ENCODE results near the gene MYO5A. TPM values are rescaled to one million over a fixed set of nuclear protein-coding genes. Genes with fewer than 3 reads are reported as not detected.

Gene MYO5A
- polyA plus RNA-seq, 1 donor (not counting 4 experiments of a cell fraction or from before 2014, with no cell fraction given): 53.8 TPM

- Histone ChIP-seq H3K9me1 (ENCODE audit: control insufficient read depth, extremely low read depth, insufficient read depth, low read length) (peaks cover 4% of the 10 kb centered on the region), H3K9me3 (ENCODE audit: control insufficient read depth, low read depth, low read length) (no peaks in the 10 kb centered on the region), H4K20me1 (ENCODE audit: control insufficient read depth, extremely low read depth, insufficient read depth, low read length) (no peaks in the 10 kb centered on the region), H3K4me3 (ENCODE audit: control insufficient read depth in 2 of 3, extremely low read depth in 1 of 3, insufficient read depth in 2 of 3, low read depth in 1 of 3, low read length in 3 of 3) (no peak overlapping the region), H3K27me3 (ENCODE audit: control insufficient read depth, extremely low read depth, insufficient read depth, low read length) (no peaks in the 10 kb centered on the region), H3K27ac (ENCODE audit: control insufficient read depth, insufficient read depth, low read length) (no peak overlapping the region), H3K79me2 (ENCODE audit: control insufficient read depth, insufficient read depth, low read length) (no peaks in the 10 kb centered on the region), H3K4me2 (ENCODE audit: control insufficient read depth, extremely low read depth, insufficient read depth, low read depth, low read length) (no peak overlapping the region), H3K4me1 (ENCODE audit: control insufficient read depth, extremely low read depth, insufficient read depth, low read length) (no peaks in the 10 kb centered on the region), H2AFZ (ENCODE audit: control insufficient read depth, low read length) (no peak overlapping the region), H3K36me3 (ENCODE audit: control insufficient read depth in 2 of 2, extremely low read depth in 1 of 2, insufficient read depth in 2 of 2, low read length in 2 of 2) (peaks cover 20 to 22% of the 10 kb centered on the region in 2 experiments), H3K9ac (ENCODE audit: control insufficient read depth, extremely low read depth, insufficient read depth, low read length) (no peak overlapping the region)
- FAIRE-seq (no peak), DNase-seq (ENCODE audit: low read depth, low spot score) (no peak)
- dilution Hi-C loops (cut with MboI; ENCODE audit: extremely low pct_ligation_motif_present, low sequenced_read_pairs): no loop called here
- TF ChIP-seq, protein P1, sequence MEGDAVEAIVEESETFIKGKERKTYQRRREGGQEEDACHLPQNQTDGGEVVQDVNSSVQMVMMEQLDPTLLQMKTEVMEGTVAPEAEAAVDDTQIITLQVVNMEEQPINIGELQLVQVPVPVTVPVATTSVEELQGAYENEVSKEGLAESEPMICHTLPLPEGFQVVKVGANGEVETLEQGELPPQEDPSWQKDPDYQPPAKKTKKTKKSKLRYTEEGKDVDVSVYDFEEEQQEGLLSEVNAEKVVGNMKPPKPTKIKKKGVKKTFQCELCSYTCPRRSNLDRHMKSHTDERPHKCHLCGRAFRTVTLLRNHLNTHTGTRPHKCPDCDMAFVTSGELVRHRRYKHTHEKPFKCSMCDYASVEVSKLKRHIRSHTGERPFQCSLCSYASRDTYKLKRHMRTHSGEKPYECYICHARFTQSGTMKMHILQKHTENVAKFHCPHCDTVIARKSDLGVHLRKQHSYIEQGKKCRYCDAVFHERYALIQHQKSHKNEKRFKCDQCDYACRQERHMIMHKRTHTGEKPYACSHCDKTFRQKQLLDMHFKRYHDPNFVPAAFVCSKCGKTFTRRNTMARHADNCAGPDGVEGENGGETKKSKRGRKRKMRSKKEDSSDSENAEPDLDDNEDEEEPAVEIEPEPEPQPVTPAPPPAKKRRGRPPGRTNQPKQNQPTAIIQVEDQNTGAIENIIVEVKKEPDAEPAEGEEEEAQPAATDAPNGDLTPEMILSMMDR (optimal IDR thresholded peaks at IDR 0.05 in 1 of 3, IDR thresholded peaks at IDR 0.05 in 1 of 3, conservative IDR thresholded peaks at IDR 0.05 in 1 of 3; ENCODE audit: extremely low read depth in 1 of 3, insufficient read depth in 2 of 3, low read length in 3 of 3): no peak
- no peak for TF ChIP-seq EZH2 (IDR thresholded peaks at IDR 0.05; ENCODE audit: low read length)
Measured at GRCh38 chr15:52368402-52368801, 160.3 kb downstream of the MYO5A start.

DNA sequence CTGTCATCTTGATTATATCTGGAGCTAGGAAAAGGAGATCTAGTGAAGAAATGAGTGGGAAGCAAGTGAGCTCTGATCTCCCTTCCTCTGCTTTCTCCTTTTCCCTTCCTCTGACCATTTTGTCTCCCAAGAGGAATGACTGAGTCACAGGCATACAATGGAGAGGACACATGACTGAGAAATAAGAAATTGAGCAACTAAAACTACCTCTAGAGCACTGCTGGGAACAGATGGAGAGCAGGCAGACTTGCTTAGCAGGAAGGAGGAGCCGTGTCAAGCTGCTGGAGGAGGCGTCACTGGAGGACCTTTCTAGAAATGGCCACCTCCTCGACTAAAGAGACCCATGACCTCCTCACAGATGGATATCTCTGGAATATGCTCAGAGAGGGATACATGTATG lies 166.2 kb downstream of the MYO5A start:
- Histone ChIP-seq H3K79me2 (ENCODE audit: control insufficient read depth, insufficient read depth, low read length) (no peaks in the 10 kb centered on the region), H3K36me3 (ENCODE audit: control insufficient read depth in 2 of 2, extremely low read depth in 1 of 2, insufficient read depth in 2 of 2, low read length in 2 of 2) (peaks cover 8 to 13% of the 10 kb centered on the region in 2 experiments), H3K27ac (ENCODE audit: control insufficient read depth, insufficient read depth, low read length) (no peak overlapping the region), H3K4me3 (ENCODE audit: control insufficient read depth in 2 of 3, extremely low read depth in 1 of 3, insufficient read depth in 2 of 3, low read depth in 1 of 3, low read length in 3 of 3) (no peak overlapping the region), H3K9ac (ENCODE audit: control insufficient read depth, extremely low read depth, insufficient read depth, low read length) (no peak overlapping the region), H3K4me2 (ENCODE audit: control insufficient read depth, extremely low read depth, insufficient read depth, low read depth, low read length) (no peak overlapping the region), H3K9me3 (ENCODE audit: control insufficient read depth, low read depth, low read length) (no peaks in the 10 kb centered on the region), H3K27me3 (ENCODE audit: control insufficient read depth, extremely low read depth, insufficient read depth, low read length) (no peaks in the 10 kb centered on the region), H3K4me1 (ENCODE audit: control insufficient read depth, extremely low read depth, insufficient read depth, low read length) (no peaks in the 10 kb centered on the region), H2AFZ (ENCODE audit: control insufficient read depth, low read length) (no peak overlapping the region), H4K20me1 (ENCODE audit: control insufficient read depth, extremely low read depth, insufficient read depth, low read length) (no peaks in the 10 kb centered on the region), H3K9me1 (ENCODE audit: control insufficient read depth, extremely low read depth, insufficient read depth, low read length) (no peaks in the 10 kb centered on the region)
- FAIRE-seq (no peak), DNase-seq (ENCODE audit: low read depth, low spot score) (peak; percentile 23)
- TF ChIP-seq EZH2 (IDR thresholded peaks at IDR 0.05; ENCODE audit: low read length): no peak
- TF ChIP-seq, protein P1 (optimal IDR thresholded peaks at IDR 0.05 in 1 of 3, IDR thresholded peaks at IDR 0.05 in 1 of 3, conservative IDR thresholded peaks at IDR 0.05 in 1 of 3; ENCODE audit: extremely low read depth in 1 of 3, insufficient read depth in 2 of 3, low read length in 3 of 3): no peak
- dilution Hi-C loops (cut with MboI; ENCODE audit: extremely low pct_ligation_motif_present, low sequenced_read_pairs): no loop called here
